ENCODE results near the gene SLC24A5. TPM values are rescaled to one million over a fixed set of nuclear protein-coding genes. Genes with fewer than 3 reads are reported as not detected.

Gene SLC24A5
- total RNA-seq (2014; rRNA removed; shearing (Covaris generic)): not detected in 2 replicates

DNA sequence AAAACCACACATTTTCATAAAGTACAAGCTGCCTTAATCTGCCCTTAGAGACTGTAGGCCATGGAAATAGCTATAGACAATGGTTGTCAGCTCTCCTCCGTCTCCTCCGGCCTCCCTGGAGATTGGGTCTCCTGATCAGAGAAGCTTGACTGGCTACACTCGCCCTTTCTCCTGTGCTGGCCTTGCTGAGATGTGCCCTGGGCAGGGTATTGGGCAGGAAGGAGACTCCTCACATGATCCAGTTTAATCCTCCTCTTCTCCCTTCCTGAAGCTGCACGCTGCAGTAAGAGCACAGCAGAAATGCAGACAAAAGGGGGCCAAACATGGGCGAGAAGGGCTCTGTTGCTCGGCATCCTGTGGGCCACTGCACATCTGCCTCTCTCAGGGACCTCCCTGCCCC, at the start of gene SLC24A5:
Gene SLC24A5, plus strand, starts transcription at position 246 of the 400 bp plus-strand sequence. Its CDS starts 55 bp downstream, at position 301.
- no peak for DNase-seq (ENCODE audit: low read depth)

DNA sequence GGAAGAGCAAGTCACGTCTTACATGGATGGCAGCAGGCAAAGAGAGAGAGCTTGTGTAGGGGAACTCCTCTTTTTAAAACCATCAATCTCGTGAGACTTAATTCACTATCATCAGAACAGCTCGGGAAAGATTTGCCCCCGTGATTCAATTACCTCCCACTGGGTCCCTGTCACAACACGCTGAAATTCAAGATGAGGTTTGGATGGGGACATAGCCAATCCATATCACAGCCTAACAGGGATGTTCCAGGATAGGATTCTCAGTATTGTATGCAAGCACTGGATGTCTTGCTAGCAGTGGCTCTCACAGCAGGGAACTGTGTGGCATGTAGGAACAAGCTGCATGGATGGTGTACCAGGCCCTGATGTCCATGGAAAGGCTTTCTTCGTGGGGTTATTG, 47.8 kb upstream of the SLC24A5 start:
- no peak for DNase-seq (ENCODE audit: low read depth)

DNA sequence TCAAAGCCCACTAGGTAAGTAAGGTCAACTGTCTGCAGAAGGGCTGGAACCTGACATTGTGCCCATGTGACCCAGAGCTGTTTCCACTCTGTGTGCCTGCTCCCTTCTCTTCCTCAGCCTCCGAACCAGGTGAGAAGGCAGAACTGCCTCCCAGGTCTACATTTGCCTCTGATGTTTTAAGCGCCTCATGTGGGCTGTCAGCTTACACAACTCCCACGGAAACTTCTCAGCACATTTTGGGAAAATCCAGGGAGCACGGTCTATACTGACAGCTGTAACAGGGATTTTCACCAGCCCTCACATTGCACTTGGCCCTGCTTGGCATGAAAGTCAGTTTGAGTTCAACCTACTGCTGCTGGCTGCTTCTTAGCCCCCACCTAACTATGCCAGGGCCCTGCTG, 46.9 kb upstream of the SLC24A5 start:
- no peak for DNase-seq (ENCODE audit: low read depth)

DNA sequence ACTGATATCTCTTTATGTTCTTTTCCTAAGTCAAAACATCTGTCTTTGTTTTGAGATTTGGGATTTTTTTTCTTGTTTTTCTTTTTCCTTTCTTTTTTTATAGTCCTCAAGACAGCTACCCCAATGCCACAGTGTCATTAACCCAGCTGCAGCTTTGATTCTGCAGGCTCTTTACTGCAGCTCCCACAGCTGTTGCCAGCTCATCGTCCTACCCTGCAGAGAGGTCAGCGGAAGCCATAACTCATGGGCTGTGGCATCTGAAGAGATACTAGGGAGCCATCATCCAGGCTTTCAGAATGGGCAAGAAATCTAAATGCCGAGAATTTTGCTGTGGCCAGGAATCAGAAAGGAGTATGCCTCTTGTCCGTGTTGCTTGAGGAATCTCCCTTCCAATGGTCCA, 44.3 kb upstream of the SLC24A5 start:
- DNase-seq (ENCODE audit: low read depth): peak; percentile 29

DNA sequence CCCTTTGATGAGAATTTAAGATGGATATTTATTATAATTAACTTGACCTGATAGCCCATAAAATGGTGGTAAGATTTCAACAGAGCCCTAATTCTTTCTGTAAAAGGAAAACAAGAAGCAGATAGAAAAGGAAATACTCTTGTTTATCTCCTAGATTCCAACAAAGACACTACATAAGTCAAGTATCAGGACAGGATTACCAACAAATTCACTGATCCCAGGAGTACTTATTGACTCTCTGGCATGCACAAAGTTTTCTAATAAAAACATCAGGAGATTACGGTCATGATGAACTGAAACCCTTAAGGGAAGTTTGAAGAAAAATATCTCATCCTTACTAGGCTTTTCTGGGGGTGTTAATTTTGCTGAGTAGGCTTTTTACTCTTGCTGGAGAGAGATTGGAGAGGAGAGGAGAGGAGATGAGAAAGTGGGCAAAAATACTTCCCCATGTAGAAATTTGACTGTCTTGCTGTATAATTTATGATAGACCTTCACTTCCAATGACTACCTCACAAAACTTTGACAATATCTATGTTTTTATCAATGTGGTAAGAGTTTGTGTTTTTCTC, 43.1 kb upstream of the SLC24A5 start:
- DNase-seq (ENCODE audit: low read depth): no peak

DNA sequence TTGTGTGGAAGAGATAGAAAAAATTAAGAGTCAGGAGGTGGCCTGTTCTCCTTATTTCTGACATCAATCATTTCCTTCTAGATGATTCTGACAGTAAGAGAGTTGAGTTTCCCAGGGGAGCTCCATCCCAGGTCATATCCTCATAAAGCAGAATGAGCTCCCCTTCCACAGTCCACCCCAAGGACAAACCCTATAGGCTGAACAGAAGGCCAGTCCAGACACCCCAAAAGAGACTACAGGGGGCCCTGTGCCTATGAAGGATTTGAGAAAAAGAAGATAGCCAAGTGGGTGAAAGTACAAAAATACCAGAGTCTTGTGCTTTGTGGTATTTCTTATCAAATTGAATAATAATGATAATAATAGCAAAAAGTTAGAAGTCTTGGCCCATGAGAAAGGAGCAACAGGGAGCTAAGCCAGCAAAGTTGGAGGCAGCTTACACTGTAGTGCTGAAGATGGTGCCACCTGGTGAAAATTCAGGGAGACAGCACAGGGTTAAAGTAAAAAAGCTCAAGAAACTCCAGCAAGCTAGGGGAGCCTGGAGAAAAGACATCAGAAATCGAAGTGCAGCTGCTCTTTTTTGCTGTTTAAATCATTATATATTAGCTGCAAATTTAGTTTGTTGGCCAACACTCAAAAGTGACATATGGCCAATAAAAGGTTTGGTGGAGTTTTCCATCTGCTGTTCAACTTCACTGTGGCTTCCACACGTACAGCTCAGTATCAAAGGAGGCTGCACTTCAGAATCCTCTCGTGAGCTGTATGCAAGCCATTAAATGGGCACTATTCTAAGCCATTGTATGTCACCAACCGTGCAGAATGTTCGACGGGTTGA, 35.8 kb upstream of the SLC24A5 start:
- DNase-seq (ENCODE audit: low read depth): peak; percentile 21

DNA sequence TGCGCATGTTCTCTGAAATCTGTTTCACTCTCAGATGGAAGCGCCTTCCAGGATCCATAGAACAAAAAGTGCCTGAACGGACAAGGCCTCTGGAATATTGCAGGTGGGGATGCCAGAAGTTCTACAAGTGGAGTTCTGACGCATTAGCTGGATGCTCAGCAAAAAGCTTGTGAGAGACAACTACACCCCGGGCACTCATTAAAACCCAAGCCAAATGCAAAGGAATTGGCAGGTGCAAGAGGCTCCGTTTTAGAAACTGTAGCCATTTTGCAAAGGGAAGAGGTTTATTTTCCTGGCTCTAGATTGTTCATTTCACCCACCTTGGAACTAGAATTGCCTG, 35.2 kb upstream of the SLC24A5 start:
- DNase-seq (ENCODE audit: low read depth): no peak

DNA sequence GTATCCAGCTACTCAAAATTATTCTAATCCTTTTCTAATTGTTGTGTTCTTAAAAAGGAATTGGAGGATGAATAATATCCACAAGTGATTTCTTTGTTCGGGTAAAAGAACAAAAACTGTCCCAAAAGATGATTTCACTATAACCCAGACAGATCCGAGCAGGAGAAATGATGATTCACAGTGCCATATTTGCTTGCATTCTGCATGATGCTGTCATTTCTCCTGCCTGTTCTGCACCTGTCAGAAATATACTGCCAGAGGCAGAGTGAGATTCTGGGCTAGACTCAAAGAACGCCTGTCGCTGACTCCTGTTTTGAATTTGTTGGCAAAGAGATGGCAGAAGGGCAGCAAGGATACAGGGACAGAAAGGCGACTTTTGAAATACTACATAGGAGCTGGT, 34.7 kb upstream of the SLC24A5 start:
- DNase-seq (ENCODE audit: low read depth): no peak

DNA sequence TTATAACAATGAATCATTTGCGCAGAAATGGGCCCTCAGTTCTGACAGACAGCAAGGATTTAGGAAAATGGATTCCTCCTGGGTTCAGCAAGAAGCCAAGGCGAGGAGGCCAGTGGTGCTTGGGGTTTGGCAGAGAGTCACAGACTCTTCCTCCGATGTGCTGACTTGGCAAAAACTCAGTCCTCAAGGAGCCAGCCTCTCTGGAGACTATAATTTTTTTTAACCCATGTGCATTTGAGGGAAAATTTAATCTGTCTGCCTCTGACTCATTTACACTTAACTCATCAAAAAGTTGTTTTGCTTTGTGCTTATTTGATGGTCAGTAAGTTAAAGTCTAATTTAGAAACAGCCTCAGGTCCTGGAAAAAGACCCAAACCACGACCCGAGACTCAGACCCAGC, 34.2 kb upstream of the SLC24A5 start:
- DNase-seq (ENCODE audit: low read depth): peak; percentile 16

DNA sequence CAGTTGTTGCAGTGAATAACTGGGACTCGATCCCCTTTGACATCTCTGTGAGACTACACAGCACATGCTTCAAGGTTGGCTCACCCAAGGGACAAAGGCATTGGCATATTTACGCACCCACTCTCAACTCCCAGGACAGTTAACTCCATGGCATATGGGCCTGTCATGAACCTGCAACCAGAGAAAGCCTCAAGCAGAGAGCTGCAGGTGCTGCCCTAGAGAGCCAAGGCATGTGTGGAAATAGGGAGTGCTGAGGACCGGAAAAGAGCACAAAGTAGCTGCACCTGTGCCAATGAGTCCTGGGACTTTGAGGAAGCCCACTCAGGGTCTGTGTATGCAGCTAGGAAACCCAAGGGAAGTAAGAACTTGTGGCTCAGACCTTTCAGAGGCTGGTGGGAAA, 32.9 kb upstream of the SLC24A5 start:
- no peak for DNase-seq (ENCODE audit: low read depth)

DNA sequence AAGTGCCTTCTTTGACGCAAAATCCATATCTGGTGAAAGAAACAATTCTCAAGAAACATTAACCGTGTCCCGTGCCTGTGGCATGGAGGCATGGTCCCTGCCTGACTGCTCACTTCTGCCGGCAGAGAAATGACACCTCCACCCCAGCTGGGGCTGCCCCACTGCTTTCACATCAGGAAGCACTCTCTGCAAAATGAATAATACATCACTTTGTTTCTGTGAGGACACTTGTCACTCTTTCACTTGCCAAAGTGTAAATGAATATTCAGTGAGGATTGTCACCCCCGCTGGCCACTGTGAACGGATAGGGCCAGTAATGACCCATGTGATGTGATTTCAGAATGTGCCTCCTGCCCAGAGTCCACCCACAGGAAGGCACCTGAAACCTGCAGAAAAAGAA, 31.1 kb upstream of the SLC24A5 start:
- DNase-seq (ENCODE audit: low read depth): no peak

DNA sequence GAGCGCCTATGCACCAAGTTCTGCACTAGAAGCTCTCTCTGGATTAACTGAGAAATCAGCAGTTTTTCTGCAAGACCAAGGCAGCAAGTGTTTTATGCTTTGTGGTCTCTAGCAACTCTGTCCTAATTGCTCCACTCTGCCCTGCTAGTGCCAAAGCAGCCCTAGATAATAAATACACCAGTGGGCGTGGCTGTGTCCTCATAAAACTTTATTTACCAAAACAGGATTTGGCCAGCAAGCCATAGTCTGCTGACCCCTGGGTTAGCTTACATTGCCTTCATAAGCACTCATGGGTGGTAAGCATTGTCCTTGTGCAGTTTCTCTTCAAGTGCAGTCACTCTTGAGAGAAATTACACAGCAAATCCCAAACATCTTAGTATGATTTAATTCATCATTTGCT, 30.7 kb upstream of the SLC24A5 start:
- DNase-seq (ENCODE audit: low read depth): no peak

DNA sequence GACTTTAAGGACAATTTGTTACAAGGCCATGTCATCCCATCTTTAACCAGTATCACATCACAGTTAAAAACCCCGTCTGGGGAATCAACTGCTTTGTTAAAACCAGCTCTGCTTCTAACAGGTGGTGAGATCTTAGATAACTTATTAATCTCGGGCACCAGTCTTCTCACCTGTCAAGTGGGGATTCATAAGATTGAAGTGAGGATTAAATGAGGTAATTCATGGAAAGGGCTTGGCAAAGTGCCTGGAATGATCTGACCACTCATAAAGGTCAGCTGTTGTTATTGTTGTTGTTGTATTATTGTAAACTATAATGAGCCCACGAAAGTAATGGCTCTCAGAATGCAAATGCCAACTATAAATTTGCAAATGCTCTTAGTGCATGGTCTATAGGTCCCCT, 30.1 kb upstream of the SLC24A5 start:
- DNase-seq (ENCODE audit: low read depth): no peak

DNA sequence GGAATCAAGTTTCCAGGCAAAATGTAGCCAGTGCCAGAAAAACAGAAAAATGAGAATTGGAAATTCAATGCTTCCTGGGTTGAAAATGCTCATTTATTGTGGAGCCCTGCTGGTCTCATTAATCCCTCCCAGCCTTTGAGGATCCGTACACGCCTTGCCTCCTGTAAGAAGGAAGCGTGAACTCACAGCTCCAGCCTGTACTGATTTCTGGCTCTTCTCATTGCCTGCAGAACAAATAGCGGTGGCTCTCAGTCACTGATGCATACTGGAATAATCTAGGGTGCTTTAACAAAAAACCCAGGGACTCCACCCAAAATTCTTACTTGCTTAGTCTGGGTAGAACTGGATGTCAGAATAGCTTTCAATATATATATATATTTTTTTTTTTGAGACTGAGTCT, 29.3 kb upstream of the SLC24A5 start:
- no peak for DNase-seq (ENCODE audit: low read depth)

DNA sequence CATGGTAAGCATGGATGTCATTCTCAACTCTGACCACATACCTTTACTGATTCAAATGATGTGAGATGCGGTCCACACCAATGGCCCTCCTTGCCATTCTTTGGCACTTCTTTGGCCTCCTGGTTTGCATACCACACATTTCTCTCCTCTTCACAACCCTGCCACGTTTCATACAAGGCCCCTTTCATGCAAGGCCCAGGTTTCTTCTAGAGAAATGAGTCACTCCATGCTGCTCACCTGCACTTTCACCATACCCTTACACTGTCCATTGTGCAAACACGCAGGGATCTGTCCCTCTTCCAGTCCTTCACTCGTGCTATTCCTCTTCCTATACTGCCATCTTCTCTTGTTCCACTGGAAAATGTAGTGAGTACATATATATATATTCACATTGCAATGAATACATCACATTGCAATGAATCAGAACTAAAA, 24.4 kb upstream of the SLC24A5 start:
- DNase-seq (ENCODE audit: low read depth): no peak

DNA sequence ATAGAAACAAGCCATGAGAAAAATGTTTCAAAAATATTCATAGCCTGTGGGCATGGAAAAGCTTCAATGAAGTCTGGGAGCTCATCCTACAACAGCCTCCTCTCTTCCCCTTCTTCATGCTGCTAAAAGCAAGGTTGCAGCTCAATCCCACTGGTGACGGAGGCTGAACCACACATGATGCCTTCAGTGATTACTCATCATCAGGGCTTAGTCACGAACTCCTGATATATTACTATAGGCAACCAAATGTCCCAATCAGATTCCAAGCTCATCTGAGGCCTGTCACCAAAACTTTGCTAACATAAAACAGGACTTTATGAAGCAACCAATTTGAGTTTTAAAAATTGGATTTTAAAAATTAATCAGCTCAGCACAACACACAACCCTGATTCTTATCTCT, 24.0 kb upstream of the SLC24A5 start:
- peak; percentile 42 for DNase-seq (ENCODE audit: low read depth)

DNA sequence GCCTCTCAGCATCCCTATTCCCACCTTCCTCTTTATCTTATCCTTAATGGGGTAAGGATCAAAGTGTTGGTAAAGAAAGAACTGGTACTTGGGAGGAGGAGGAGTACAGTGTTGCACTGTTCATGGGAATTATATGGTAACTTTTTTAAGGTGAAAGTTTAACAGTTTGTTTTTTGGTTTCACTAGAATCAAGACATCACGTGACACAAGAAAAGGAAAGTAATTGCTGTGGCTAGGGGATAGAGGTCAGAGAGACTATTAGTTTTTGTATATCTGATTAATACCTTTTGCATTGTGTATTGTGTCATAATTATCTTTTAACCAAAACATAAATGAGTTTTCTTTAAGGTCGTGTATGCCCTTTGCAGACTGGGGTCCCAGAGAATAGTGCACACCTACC, 23.5 kb upstream of the SLC24A5 start:
- DNase-seq (ENCODE audit: low read depth): no peak

DNA sequence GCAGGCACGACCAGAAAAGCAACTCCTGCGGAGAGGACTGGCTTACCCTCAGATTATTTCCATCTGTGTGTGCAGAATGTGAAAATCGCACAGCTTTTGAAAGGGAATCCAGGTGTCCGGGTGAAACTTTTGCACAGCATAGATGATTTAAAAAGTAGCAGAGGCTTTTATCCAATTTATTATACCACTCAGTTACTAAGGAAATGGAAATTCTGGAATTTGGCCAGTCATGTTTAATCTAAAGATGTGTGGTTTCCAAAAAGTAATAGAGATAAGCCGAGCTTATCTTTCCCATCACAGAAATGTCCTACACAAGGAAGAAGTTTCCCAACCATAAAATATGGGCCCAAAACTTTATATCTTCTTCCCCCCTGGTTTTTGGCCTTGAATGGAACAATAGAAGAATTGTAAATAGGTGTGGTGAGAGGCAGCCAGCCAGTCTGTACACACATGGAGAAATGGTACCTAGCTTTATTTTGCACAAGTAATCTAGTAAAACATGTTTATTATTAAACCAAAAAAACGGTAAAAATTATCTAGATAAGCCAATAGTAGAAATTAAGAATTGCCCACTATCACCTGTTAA, 19.3 kb upstream of the SLC24A5 start:
- no peak for DNase-seq (ENCODE audit: low read depth)

DNA sequence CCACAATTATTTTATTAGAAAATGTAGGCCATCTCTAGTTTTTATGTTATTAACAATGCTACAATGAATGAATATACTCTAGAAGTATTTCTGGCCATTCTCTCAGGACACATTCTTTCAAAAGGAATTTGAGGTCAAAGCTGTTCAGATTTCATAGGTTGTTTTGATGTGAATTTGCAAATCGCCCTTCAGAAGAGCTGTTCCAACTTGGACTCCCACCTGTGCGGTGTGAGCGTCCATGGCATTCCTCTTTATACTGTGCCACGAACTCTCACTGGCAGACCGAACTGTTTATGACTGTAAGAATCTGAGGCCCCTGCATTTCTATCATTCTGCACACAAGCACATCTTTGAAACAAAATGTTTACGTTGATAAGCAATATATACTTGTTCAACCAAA, 18.6 kb upstream of the SLC24A5 start:
- no peak for DNase-seq (ENCODE audit: low read depth)

DNA sequence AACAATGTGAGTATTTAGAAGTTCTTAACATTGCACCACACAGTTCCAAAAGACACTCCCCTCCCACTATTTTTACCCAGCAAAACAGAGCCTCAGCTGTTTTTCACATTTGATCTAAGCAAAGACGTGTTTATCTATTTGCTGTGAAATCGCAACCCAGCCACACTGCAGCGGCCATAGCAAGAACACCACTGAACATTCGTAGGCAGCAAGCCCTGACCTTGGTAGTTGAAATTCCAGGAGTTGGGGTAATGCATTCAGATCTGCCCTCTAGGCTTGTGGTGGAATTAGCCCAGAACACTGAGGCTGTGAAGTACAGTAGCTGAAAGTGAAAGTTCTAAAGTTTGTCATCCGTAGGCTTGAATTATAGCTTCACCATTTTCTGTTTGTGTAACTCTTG, 17.1 kb upstream of the SLC24A5 start:
- no peak for DNase-seq (ENCODE audit: low read depth)

DNA sequence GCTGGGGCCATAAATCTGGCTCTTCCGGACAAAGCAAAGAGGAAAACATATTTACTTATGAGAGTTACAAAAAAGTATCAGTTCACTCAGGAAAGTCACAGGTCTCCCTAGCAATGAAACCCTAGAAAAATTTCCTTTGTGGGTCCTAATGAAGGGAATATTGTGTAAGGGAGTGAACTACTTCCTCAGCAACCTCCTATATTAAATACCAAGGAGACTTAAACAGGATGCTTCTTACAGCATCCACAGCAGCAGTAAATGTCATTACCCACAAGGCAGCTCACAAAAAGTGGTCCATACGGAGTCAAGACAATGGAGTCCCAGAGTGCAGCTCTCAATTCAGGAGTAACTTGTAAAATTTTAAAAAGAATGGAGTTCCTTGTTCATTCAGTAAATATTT, 14.9 kb upstream of the SLC24A5 start:
- no peak for DNase-seq (ENCODE audit: low read depth)

DNA sequence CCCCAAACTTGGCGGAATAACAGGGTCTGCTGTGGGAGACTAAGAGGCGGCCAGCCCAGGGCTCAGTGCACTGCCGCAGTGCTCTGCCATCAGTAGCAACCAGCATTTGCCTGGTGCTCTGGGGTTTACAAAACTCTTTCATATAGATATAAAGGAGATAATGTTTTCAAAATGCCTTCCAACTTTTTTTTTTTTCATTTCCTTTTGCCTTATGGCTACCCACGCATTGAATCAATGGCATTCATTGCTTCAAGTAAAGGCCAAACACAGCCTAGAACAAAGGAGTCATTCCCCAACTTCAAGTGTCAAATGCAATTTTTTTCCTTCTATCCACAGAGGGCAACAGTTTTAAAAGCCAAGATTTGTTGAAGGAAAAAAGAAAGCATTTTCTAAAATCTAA, 11.6 kb upstream of the SLC24A5 start:
- no peak for DNase-seq (ENCODE audit: low read depth)

DNA sequence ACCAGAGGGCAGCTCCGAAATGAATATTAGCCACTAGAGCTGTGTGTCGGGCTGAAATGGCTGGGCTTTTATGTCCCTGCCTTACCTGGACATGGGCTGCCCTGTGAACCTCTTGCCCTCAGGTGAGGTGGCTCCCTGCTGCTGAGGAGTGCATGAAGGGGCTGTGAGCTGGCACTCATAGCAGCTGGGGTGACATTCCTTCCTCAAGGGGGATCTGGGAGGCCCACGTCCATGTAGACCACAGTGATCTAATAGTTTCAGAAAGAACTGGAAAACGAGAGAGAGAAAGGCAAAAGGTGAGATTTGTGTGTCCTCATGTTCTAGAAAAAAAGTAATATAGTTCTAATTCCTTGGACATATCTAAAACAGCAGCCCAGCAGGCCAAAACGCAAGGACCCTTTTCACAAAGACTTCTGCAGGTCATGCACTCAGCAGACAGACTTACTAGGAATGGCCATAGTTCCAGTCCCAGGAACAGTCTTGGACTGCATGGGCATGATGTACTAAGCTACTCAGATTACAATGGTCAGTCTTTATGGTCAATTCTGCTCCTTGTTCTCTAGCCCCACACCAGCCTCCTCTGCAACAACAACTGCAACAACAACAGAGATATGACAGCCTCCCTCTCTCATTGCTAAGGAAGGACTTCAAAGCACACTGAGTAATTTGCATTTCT, 10.8 kb upstream of the SLC24A5 start:
- no peak for DNase-seq (ENCODE audit: low read depth)
